Measurements from ENCODE around the gene PTPRN2.
A peak's percentile ranks its signal among the peaks of the same experiment; 100 is the strongest.
"Not testable (repeated sequence)": the region's sequence is repeated elsewhere in the genome, so short reads cannot be mapped to it uniquely, and the experiment has no call there.

Gene PTPRN2

GRCh38 chr7:158587162-158588084, at the start of gene PTPRN2:
PTPRN2 (minus strand) TSS chr7:158587823.
- Histone ChIP-seq H3K36me3 (ENCODE audit: insufficient read depth, low read length) (no peaks in the 10 kb centered on the region), H3K9me3 (ENCODE audit: control insufficient read depth, insufficient read depth, low read length) (no peaks in the 10 kb centered on the region; the same call in 1 of the 2 replicates), H3K4me1 (ENCODE audit: insufficient read depth, low read length) (no peaks in the 10 kb centered on the region), H3K9ac (ENCODE audit: low read depth, low read length) (peak within 1 kb of the TSS; percentile 28; the same call in 1 of the 2 replicates)

GRCh38 chr7:158633055-158633956, 45.7 kb upstream of the PTPRN2 start:
- no peaks in the 10 kb centered on the region for H3K4me1 ChIP-seq (ENCODE audit: insufficient read depth, low read length)
- H3K9me3 ChIP-seq (ENCODE audit: control insufficient read depth, insufficient read depth, low read length), result no peaks in the 10 kb centered on the region
- peaks cover 3% of the 10 kb centered on the region; the same call in 1 of the 2 replicates for H3K36me3 ChIP-seq (ENCODE audit: insufficient read depth, low read length)
- H3K9ac ChIP-seq (ENCODE audit: low read depth, low read length), result no peak overlapping the region

GRCh38 chr7:158631574-158632195, 44.1 kb upstream of the PTPRN2 start:
- H3K9ac ChIP-seq (ENCODE audit: low read depth, low read length), result no peak overlapping the region
- no peaks in the 10 kb centered on the region for H3K4me1 ChIP-seq (ENCODE audit: insufficient read depth, low read length)
- no peaks in the 10 kb centered on the region; the same call in 1 of the 2 replicates for H3K36me3 ChIP-seq (ENCODE audit: insufficient read depth, low read length)
- H3K9me3 ChIP-seq (ENCODE audit: control insufficient read depth, insufficient read depth, low read length), result no peaks in the 10 kb centered on the region

- not testable (repeated sequence) for H3K4me1 ChIP-seq (ENCODE audit: insufficient read depth, low read length); H3K36me3 ChIP-seq (ENCODE audit: insufficient read depth, low read length); H3K9me3 ChIP-seq (ENCODE audit: control insufficient read depth, insufficient read depth, low read length); H3K9ac ChIP-seq (ENCODE audit: low read depth, low read length)
These were observed 38.7 kb upstream of the PTPRN2 start for GRCh38 chr7:158626289-158626688.

- H3K4me1 ChIP-seq (ENCODE audit: insufficient read depth, low read length), result 0 out of 2 replicates have a peak, but pooled peaks cover 5% of the 10 kb centered on the region
- no peaks in the 10 kb centered on the region; the same call in 1 of the 2 replicates for H3K36me3 ChIP-seq (ENCODE audit: insufficient read depth, low read length)
- H3K9me3 ChIP-seq (ENCODE audit: control insufficient read depth, insufficient read depth, low read length), result no peaks in the 10 kb centered on the region
- no peak overlapping the region for H3K9ac ChIP-seq (ENCODE audit: low read depth, low read length)
These were observed 35.6 kb upstream of the PTPRN2 start for GRCh38 chr7:158623241-158623640.

- no peaks in the 10 kb centered on the region for H3K9me3 ChIP-seq (ENCODE audit: control insufficient read depth, insufficient read depth, low read length)
- no peak overlapping the region for H3K9ac ChIP-seq (ENCODE audit: low read depth, low read length)
- no peaks in the 10 kb centered on the region; the same call in 1 of the 2 replicates for H3K36me3 ChIP-seq (ENCODE audit: insufficient read depth, low read length)
- H3K4me1 ChIP-seq (ENCODE audit: insufficient read depth, low read length), result peaks cover 21% of the 10 kb centered on the region
These were observed 33.3 kb upstream of the PTPRN2 start for GRCh38 chr7:158620839-158621441.

- peaks cover 21% of the 10 kb centered on the region for H3K4me1 ChIP-seq (ENCODE audit: insufficient read depth, low read length)
- H3K9me3 ChIP-seq (ENCODE audit: control insufficient read depth, insufficient read depth, low read length), result no peaks in the 10 kb centered on the region
- no peaks in the 10 kb centered on the region for H3K36me3 ChIP-seq (ENCODE audit: insufficient read depth, low read length)
- no peak overlapping the region for H3K9ac ChIP-seq (ENCODE audit: low read depth, low read length)
These were observed 32.8 kb upstream of the PTPRN2 start for GRCh38 chr7:158620418-158620817.

GRCh38 chr7:158618745-158619140, 31.1 kb upstream of the PTPRN2 start:
- Histone ChIP-seq H3K36me3 (ENCODE audit: insufficient read depth, low read length) (no peaks in the 10 kb centered on the region), H3K9me3 (ENCODE audit: control insufficient read depth, insufficient read depth, low read length) (no peaks in the 10 kb centered on the region), H3K9ac (ENCODE audit: low read depth, low read length) (no peak overlapping the region), H3K4me1 (ENCODE audit: insufficient read depth, low read length) (peaks cover 21% of the 10 kb centered on the region)

- peaks cover 21% of the 10 kb centered on the region for H3K4me1 ChIP-seq (ENCODE audit: insufficient read depth, low read length)
- no peaks in the 10 kb centered on the region; the same call in 1 of the 2 replicates for H3K36me3 ChIP-seq (ENCODE audit: insufficient read depth, low read length)
- H3K9me3 ChIP-seq (ENCODE audit: control insufficient read depth, insufficient read depth, low read length), result no peaks in the 10 kb centered on the region
- H3K9ac ChIP-seq (ENCODE audit: low read depth, low read length), result no peak overlapping the region
These were observed 30.1 kb upstream of the PTPRN2 start for GRCh38 chr7:158617737-158618128.

GRCh38 chr7:158616050-158616449, 28.4 kb upstream of the PTPRN2 start:
- no peaks in the 10 kb centered on the region for H3K9me3 ChIP-seq (ENCODE audit: control insufficient read depth, insufficient read depth, low read length)
- H3K4me1 ChIP-seq (ENCODE audit: insufficient read depth, low read length), result peaks cover 21% of the 10 kb centered on the region
- peaks cover 4% of the 10 kb centered on the region; the same call in 1 of the 2 replicates for H3K36me3 ChIP-seq (ENCODE audit: insufficient read depth, low read length)
- H3K9ac ChIP-seq (ENCODE audit: low read depth, low read length), result no peak overlapping the region

- H3K4me1 ChIP-seq (ENCODE audit: insufficient read depth, low read length), result peaks cover 21% of the 10 kb centered on the region
- H3K9ac ChIP-seq (ENCODE audit: low read depth, low read length), result no peak overlapping the region
- peaks cover 4% of the 10 kb centered on the region; the same call in 1 of the 2 replicates for H3K36me3 ChIP-seq (ENCODE audit: insufficient read depth, low read length)
- H3K9me3 ChIP-seq (ENCODE audit: control insufficient read depth, insufficient read depth, low read length), result no peaks in the 10 kb centered on the region
These were observed 27.1 kb upstream of the PTPRN2 start for GRCh38 chr7:158614700-158615099.

GRCh38 chr7:158613481-158613880, 25.9 kb upstream of the PTPRN2 start:
- no peak overlapping the region for H3K9ac ChIP-seq (ENCODE audit: low read depth, low read length)
- no peaks in the 10 kb centered on the region for H3K9me3 ChIP-seq (ENCODE audit: control insufficient read depth, insufficient read depth, low read length)
- H3K4me1 ChIP-seq (ENCODE audit: insufficient read depth, low read length), result peaks cover 19% of the 10 kb centered on the region
- peaks cover 4% of the 10 kb centered on the region; the same call in 1 of the 2 replicates for H3K36me3 ChIP-seq (ENCODE audit: insufficient read depth, low read length)

- peaks cover 4% of the 10 kb centered on the region; the same call in 1 of the 2 replicates for H3K36me3 ChIP-seq (ENCODE audit: insufficient read depth, low read length)
These were observed 24.9 kb upstream of the PTPRN2 start for GRCh38 chr7:158612546-158612945.

More at GRCh38 chr7:158612546-158612945, 24.9 kb upstream of the PTPRN2 start:
- no peaks in the 10 kb centered on the region for H3K9me3 ChIP-seq (ENCODE audit: control insufficient read depth, insufficient read depth, low read length)
- H3K9ac ChIP-seq (ENCODE audit: low read depth, low read length), result no peak overlapping the region
- peaks cover 12% of the 10 kb centered on the region for H3K4me1 ChIP-seq (ENCODE audit: insufficient read depth, low read length)

All from ES-I3 (cell line).